K562 (cell line): Measurements from ENCODE around the gene KLHL35. TPM values are rescaled to one million over a fixed set of nuclear protein-coding genes. Genes with fewer than 3 reads are reported as not detected.

Experiments
- ARID4B ChIP-seq: sonication (generic); formaldehyde crosslinking; IDR thresholded peaks from 2 replicates; pipeline ENCODE4 v1.8.0; 2022; ENCODE audit warnings: mild to moderate bottlenecking, missing genetic modification reagents
- CGGBP1 ChIP-seq: fragments of 250-450 bp; sonication (Bioruptor Pico); IDR thresholded peaks from 2 replicates; pipeline ENCODE4 v1.9.0; 2021; ENCODE audit warnings: mild to moderate bottlenecking
- CHD1 ChIP-seq: fragments of 200-600 bp; sonication (generic); IDR thresholded peaks from one replicate; pipeline ENCODE4 v1.6.1; 2012; ENCODE audit warnings: mild to moderate bottlenecking, moderate library complexity, low read length, inconsistent platforms
- CREB3L1 ChIP-seq: fragments of 450-650 bp; IDR thresholded peaks from 2 replicates; pipeline ENCODE4 v1.6.1; 2014; ENCODE audit warnings: low read depth, mild to moderate bottlenecking, moderate library complexity, borderline replicate concordance
- ELF2 ChIP-seq: fragments of 250-450 bp; sonication (Bioruptor Pico); IDR thresholded peaks from 2 replicates; pipeline ENCODE4 v1.5.0; 2021; ENCODE audit warnings: mild to moderate bottlenecking
- ELF4 ChIP-seq: fragments of 450-650 bp; formaldehyde crosslinking; IDR thresholded peaks from 2 replicates; pipeline ENCODE4 v1.4.0; 2022; ENCODE audit warnings: missing genetic modification characterization
- FIP1L1 ChIP-seq: fragments of 200-400 bp; formaldehyde crosslinking; IDR thresholded peaks from 2 replicates; pipeline ENCODE4 v1.6.1; 2018; ENCODE audit warnings: mild to moderate bottlenecking, low read depth, low read length; ENCODE audit not compliant: poor library complexity, severe bottlenecking
- HINFP ChIP-seq: fragments of 450-650 bp; conservative IDR thresholded peaks from 2 replicates; pipeline ENCODE4 v1.6.1; 2016; ENCODE audit warnings: missing genetic modification characterization, low read depth, mild to moderate bottlenecking, control low read depth, missing compliant biosample characterization
- HMG20B ChIP-seq: fragments of 250-450 bp; sonication (Bioruptor Pico); IDR thresholded peaks from 2 replicates; pipeline ENCODE4 v1.5.0; 2021; ENCODE audit warnings: mild to moderate bottlenecking
- ILK ChIP-seq: fragments of 450-650 bp; IDR thresholded peaks from 2 replicates; pipeline ENCODE4 v1.6.1; 2016; ENCODE audit warnings: missing genetic modification characterization, low read depth, mild to moderate bottlenecking, missing compliant biosample characterization, moderate library complexity, borderline replicate concordance
- MEF2D ChIP-seq: conservative IDR thresholded peaks from 2 replicates; pipeline ENCODE4 v1.6.1; 2016; ENCODE audit warnings: low read depth, missing genetic modification characterization, missing compliant biosample characterization
- POLR2AphosphoS5 ChIP-seq: IDR thresholded peaks from 2 replicates; pipeline ENCODE4 v1.6.1; 2011; ENCODE audit warnings: mild to moderate bottlenecking, low read depth, low read length, moderate library complexity; ENCODE audit not compliant: control insufficient read depth, insufficient read depth
- SNAPC5 ChIP-seq: fragments of 250-450 bp; sonication (Bioruptor Pico); IDR thresholded peaks from 2 replicates; pipeline ENCODE4 v1.8.0; 2021; ENCODE audit warnings: moderate library complexity, mild to moderate bottlenecking, inconsistent platforms
- TARDBP ChIP-seq: fragments of 450-650 bp; IDR thresholded peaks from 2 replicates; pipeline ENCODE4 v1.6.1; 2016
- VEZF1 ChIP-seq: fragments of 200-800 bp; sonication (Bioruptor generic); IDR thresholded peaks from 2 replicates; pipeline ENCODE4 v1.6.1; 2017; ENCODE audit warnings: missing genetic modification characterization, missing compliant biosample characterization
- polyA plus RNA-seq, 8 experiments: library from polyadenylated mRNA; depleted of rRNA in 4 of 8; stranded (reverse) in 5 of 8; unstranded in 3 of 8; fragments of >200 nt; fragmentation: Nextera tagmentation in 2 of 8; fragmentation: Illumina TruSeq in 1 of 8; extraction: Ambion mirVana in 2 of 8; extraction: Trizol in 1 of 8; gene quantifications; 2 replicates each; pipeline versions ENCODE4 v1.2.1 to v1.2.3, GENCODE V29; 2011 to 2014; ENCODE audit warnings: inconsistent platforms in 1 of 8, missing spikeins in 1 of 8
- total RNA-seq, 7 experiments: library from RNA; depleted of rRNA in 6 of 7; stranded (reverse); fragments of >200 nt in 6 of 7; fragmentation: Illumina TruSeq in 2 of 7; extraction: Trizol in 2 of 7; gene quantifications; 2 replicates each; pipeline versions ENCODE4 v1.2.1 to v1.2.3, GENCODE V29; 2011 to 2021; ENCODE audit warnings: low replicate concordance in 1 of 7

KLHL35 gene
- total and polyA plus RNA-seq, 9 of the 15 experiments (the other 6 are each of a cell fraction or from before 2014, with no cell fraction given) = not detected

- no peak for TF ChIP-seq ELF2 (CRISPR knock-in tag)
- TF ChIP-seq ILK (tag) = no peak
- TF ChIP-seq TARDBP = no peak
- TF ChIP-seq HINFP (tag) = no peak; the same call in 1 of the 2 replicates
- TF ChIP-seq MEF2D (tag) = no peak; the same call in none of the 2 replicates
- TF ChIP-seq ARID4B (CRISPR knock-in tag) = no peak
- TF ChIP-seq POLR2AphosphoS5 = no peak
- 0 out of 2 replicates have a peak, but pooled peaks have one; percentile 29 for TF ChIP-seq CREB3L1
- peak; percentile 41; the same call in 1 of the 2 replicates for TF ChIP-seq VEZF1 (CRISPR knock-in tag)
- TF ChIP-seq CHD1 = no peak
- no peak for TF ChIP-seq FIP1L1
- TF ChIP-seq ELF4 (CRISPR knock-in tag) = no peak
- TF ChIP-seq HMG20B = no peak
- no peak for TF ChIP-seq CGGBP1
- no peak for TF ChIP-seq SNAPC5 (CRISPR knock-in tag)
Measured at GRCh38 chr11:75480185-75481175, 47.5 kb upstream of the KLHL35 start (continued).
